GM13976 (cell line): ENCODE measurements around the gene ZHX3.

Experiments used
- DNase-seq: peaks from one replicate; pipeline ENCODE4 v3.0.0; 2012; ENCODE audit warnings: low spot score
- in situ Hi-C: fragments of 300-500 bp; cut with MboI; formaldehyde crosslinking; loops from one replicate; pipeline ENCODE4 v1.12.0; 2022; ENCODE audit warnings: low sequenced_read_pairs, mixed read lengths, inconsistent platforms; ENCODE audit not compliant: unreplicated experiment
- TF ChIP-seq, protein P1 (sequence below): IDR thresholded peaks from 2 replicates; pipeline ENCODE4 v1.5.1; 2012; ENCODE audit warnings: borderline replicate concordance, mild to moderate bottlenecking; ENCODE audit not compliant: insufficient read depth; ENCODE audit errors: extremely low read depth, missing control alignments, control extremely low read depth

The ZHX3 gene

DNA sequence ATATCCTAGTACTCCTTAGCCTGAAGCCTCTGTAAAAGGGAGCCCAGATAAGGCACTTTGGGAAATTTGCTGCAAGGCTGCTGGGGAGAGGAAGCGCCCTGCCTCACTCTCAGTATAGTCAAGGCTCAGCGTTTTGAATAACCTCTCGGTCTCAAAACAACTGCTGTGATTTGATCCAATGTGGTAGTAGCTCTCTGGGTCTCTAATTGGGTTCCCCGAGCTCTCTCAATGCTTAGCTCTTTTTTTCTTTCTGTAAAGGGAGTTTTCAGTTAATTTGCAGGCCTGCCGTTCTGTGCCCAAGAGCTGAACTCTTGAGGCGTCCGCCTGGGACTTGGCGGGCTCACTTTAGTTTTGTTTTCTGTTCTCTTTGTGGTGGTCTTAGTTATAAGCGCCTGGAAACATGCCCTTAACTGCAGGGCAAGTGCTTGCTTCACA lies 41.2 kb downstream of the ZHX3 start:
- TF ChIP-seq, protein P1, sequence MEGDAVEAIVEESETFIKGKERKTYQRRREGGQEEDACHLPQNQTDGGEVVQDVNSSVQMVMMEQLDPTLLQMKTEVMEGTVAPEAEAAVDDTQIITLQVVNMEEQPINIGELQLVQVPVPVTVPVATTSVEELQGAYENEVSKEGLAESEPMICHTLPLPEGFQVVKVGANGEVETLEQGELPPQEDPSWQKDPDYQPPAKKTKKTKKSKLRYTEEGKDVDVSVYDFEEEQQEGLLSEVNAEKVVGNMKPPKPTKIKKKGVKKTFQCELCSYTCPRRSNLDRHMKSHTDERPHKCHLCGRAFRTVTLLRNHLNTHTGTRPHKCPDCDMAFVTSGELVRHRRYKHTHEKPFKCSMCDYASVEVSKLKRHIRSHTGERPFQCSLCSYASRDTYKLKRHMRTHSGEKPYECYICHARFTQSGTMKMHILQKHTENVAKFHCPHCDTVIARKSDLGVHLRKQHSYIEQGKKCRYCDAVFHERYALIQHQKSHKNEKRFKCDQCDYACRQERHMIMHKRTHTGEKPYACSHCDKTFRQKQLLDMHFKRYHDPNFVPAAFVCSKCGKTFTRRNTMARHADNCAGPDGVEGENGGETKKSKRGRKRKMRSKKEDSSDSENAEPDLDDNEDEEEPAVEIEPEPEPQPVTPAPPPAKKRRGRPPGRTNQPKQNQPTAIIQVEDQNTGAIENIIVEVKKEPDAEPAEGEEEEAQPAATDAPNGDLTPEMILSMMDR = no peak
- no peak for DNase-seq
- in situ Hi-C loops = no loop called here

- TF ChIP-seq, protein P1 = no peak
- in situ Hi-C loops = no loop called here
- no peak for DNase-seq
Observed at GRCh38 chr20:41275301-41275731, 42.2 kb downstream of the ZHX3 start.

- TF ChIP-seq, protein P1 = no peak
- no peak for DNase-seq
- in situ Hi-C loops = no loop called here
Observed at GRCh38 chr20:41274152-41274551, 43.4 kb downstream of the ZHX3 start.

DNA sequence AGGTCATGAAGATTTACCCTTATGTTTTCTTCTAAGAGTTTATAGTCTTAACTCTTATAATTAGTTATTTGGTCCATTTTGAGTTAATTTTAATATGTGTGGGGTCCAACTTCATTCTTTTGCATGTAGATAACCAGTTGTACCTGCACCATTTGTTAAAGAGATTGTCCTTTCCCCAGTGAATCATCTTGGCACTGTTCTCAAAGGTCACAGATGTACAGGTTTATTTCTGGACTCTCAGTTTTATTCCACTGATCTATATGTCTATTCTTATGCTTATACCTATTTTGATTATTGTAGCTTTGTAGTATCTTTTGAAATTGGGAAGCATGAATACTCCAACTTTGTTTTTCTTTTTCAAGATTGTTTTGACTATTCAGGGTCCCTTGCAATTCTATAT lies 44.1 kb downstream of the ZHX3 start:
- in situ Hi-C loops = no loop called here
- TF ChIP-seq, protein P1 = no peak
- DNase-seq = no peak

DNA sequence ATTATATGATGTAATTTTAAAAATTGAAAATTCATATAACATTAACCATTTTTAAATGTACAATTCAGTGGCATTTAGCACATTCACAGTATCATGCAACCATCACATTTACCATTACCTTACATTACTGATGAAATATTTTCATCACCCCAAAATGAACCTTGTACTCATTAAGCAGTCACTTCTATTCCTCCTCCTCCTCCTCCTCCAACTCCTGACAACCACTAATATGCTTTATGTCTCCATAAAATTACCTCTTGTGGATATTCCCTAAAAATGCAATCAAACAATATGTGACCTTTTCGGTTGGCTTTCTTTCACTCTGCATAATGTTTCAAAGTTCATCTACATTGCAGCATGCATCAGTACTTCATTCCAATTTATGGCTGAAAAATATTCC lies 45.2 kb downstream of the ZHX3 start:
- DNase-seq = no peak
- TF ChIP-seq, protein P1 = no peak
- in situ Hi-C loops = no loop called here

- in situ Hi-C loops = no loop called here
- DNase-seq = no peak
- TF ChIP-seq, protein P1 = no peak
Observed at GRCh38 chr20:41268917-41269652, 48.4 kb downstream of the ZHX3 start.

DNA sequence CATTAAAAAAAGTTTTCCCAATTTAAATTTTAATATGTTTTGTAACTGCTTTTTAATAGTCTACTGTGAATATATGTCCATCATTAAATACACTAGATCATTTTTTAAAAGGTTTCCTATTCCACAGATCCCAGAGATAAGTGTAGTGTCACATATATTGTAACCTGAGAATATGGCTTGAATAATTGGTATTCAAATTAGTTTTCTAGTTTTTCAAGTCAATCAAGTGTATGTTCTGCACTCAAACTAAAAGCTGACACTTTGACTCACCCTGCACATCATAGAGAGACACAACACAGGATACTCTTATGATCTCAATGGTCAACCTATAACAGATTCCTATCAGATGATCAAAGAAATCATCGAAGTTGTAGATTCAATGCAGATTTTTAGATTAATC lies 49.1 kb downstream of the ZHX3 start:
- in situ Hi-C loops = no loop called here
- TF ChIP-seq, protein P1 = no peak
- no peak for DNase-seq
